Astrocyte (in vitro differentiated cells and primary cell): ENCODE data around the gene TLK2. TPM values are rescaled to one million over a fixed set of nuclear protein-coding genes. Genes with fewer than 3 reads are reported as not detected.

ENCODE experiments used
- DNase-seq: peaks from one replicate; pipeline ENCODE4 v3.0.0-alpha.2; 2010; ENCODE audit warnings: low read depth
- FAIRE-seq: peaks from 2 replicates; lab custom pipeline; 2011; peaks lifted over from hg19 to GRCh38; lab: Jason Lieb, UNC
- H2AFZ ChIP-seq: 2 replicates; pipeline ENCODE4 v1.6.0; 2012; ENCODE audit warnings: low read depth, low read length, inconsistent platforms
- H3K27ac ChIP-seq: 2 replicates; pipeline ENCODE4 v1.5.1; 2011; ENCODE audit warnings: low read depth, low read length, inconsistent platforms
- H3K27me3 ChIP-seq: 2 replicates; pipeline ENCODE4 v1.6.0; 2011; ENCODE audit warnings: low read length, inconsistent platforms; ENCODE audit not compliant: insufficient read depth
- H3K36me3 ChIP-seq: 2 replicates; pipeline ENCODE4 v1.5.1; 2011; ENCODE audit warnings: low read length, inconsistent platforms; ENCODE audit not compliant: insufficient read depth
- H3K4me1 ChIP-seq: 2 replicates; pipeline ENCODE4 v1.5.1; 2011; ENCODE audit warnings: low read length, inconsistent platforms; ENCODE audit not compliant: insufficient read depth
- H3K4me2 ChIP-seq: 2 replicates; pipeline ENCODE4 v1.6.0; 2012; ENCODE audit warnings: low read length, inconsistent platforms
- H3K4me3 ChIP-seq: 2 replicates; pipeline ENCODE4 v1.5.1; 2011; ENCODE audit warnings: low read depth, mild to moderate bottlenecking, low read length, inconsistent platforms; ENCODE audit not compliant: insufficient read depth
- H3K79me2 ChIP-seq: 2 replicates; pipeline ENCODE4 v1.6.0; 2012; ENCODE audit warnings: mild to moderate bottlenecking, low read length, inconsistent platforms; ENCODE audit not compliant: insufficient read depth
- H3K9ac ChIP-seq: 2 replicates; pipeline ENCODE4 v1.6.0; 2012; ENCODE audit warnings: mild to moderate bottlenecking, low read length, inconsistent platforms
- H3K9me3 ChIP-seq: 2 replicates; pipeline ENCODE4 v1.5.1; 2012; ENCODE audit warnings: low read depth, mild to moderate bottlenecking, low read length, inconsistent platforms; ENCODE audit not compliant: insufficient read depth
- H4K20me1 ChIP-seq: 2 replicates; pipeline ENCODE4 v1.6.0; 2012; ENCODE audit warnings: low read length, inconsistent platforms; ENCODE audit not compliant: insufficient read depth
- H3K27ac Mint-ChIP-seq: one replicate; pipeline ENCODE4 v1.8.0; 2021; ENCODE audit warnings: mild to moderate bottlenecking, mixed read lengths; ENCODE audit not compliant: unreplicated experiment
- H3K27me3 Mint-ChIP-seq: one replicate; pipeline ENCODE4 v1.8.0; 2021; ENCODE audit warnings: low read depth, mixed read lengths; ENCODE audit not compliant: unreplicated experiment
- H3K36me3 Mint-ChIP-seq: one replicate; pipeline ENCODE4 v1.8.0; 2021; ENCODE audit warnings: low read depth, mixed read lengths; ENCODE audit not compliant: unreplicated experiment
- H3K4me1 Mint-ChIP-seq: one replicate; pipeline ENCODE4 v1.8.0; 2021; ENCODE audit warnings: low read depth, mixed read lengths; ENCODE audit not compliant: unreplicated experiment
- H3K4me3 Mint-ChIP-seq: one replicate; pipeline ENCODE4 v1.8.0; 2021; ENCODE audit warnings: mild to moderate bottlenecking, moderate library complexity, mixed read lengths; ENCODE audit not compliant: unreplicated experiment
- H3K9me3 Mint-ChIP-seq: one replicate; pipeline ENCODE4 v1.8.0; 2021; ENCODE audit warnings: mild to moderate bottlenecking, mixed read lengths; ENCODE audit not compliant: unreplicated experiment
- EZH2 ChIP-seq: IDR thresholded peaks from 2 replicates; pipeline ENCODE4 v1.6.1; 2012; ENCODE audit warnings: mild to moderate bottlenecking, low read length, inconsistent platforms; ENCODE audit not compliant: insufficient read depth
- total RNA-seq: library from RNA; stranded (reverse); gene quantifications from 2 replicates; pipeline ENCODE4 v1.2.1, GENCODE V29; 2021
- TF ChIP-seq, protein P1 (sequence below): IDR thresholded peaks from 2 replicates; pipeline ENCODE4 v1.5.1; 2011; ENCODE audit warnings: low read depth, mild to moderate bottlenecking, inconsistent platforms, low read length, moderate library complexity; ENCODE audit not compliant: insufficient read depth

The TLK2 gene
- total RNA-seq, 1 donor from 2014 or later, result 53.0 TPM

DNA sequence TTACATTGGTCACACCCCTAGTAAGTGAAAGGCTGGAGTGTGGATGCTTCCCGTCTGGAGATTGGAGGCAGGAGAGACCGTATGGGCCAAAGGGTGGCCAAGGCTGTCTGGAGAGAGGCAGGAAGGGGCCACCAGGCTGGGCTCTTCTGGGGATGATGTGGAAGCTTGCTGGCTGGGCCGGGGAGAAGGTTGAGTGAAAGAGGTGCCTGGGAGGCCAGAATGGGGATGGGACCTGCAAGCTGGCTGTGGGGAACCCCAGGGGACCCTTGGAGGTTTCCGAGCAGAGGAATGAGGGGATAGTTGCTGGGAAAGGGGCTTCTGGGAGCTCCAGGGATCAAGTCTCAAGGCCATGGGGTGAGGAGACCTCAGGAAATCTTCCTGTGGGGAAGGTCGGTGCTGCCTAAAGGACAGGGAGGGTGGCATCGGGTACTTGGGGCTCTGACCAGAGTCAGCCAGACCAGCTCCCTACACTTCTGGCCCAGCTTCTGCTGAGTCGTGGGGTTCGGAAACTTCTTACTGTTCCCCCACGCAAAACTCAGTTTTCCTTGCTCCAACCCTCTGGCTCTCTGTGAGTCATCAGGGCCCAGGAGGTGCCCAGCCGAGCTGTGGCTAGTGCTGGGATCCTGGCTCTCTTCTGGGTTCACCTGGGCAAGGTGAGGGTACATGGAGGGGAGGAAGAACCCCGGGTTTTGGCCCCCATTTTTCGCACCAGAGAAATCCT lies 151.9 kb downstream of the TLK2 start:
- no peak overlapping the region for H2AFZ ChIP-seq
- FAIRE-seq (no peak), DNase-seq (no peak)
- H3K4me1 ChIP-seq, result peaks cover 52% of the 10 kb centered on the region
- H3K36me3 ChIP-seq, result no peaks in the 10 kb centered on the region
- H3K27me3 Mint-ChIP-seq, result no peaks in the 10 kb centered on the region
- H3K9me3 ChIP-seq, result no peaks in the 10 kb centered on the region
- peak overlapping the region; percentile 97 for H3K9ac ChIP-seq
- peak overlapping the region; percentile 99 for H3K4me3 Mint-ChIP-seq
- H4K20me1 ChIP-seq, result peaks cover 71% of the 10 kb centered on the region
- peak overlapping the region; percentile 39 for H3K27ac ChIP-seq
- H3K4me3 ChIP-seq, result peak overlapping the region; percentile 88
- H3K4me1 Mint-ChIP-seq, result peaks cover 56% of the 10 kb centered on the region
- no peaks in the 10 kb centered on the region for H3K27me3 ChIP-seq
- TF ChIP-seq EZH2, result no peak
- TF ChIP-seq, protein P1, sequence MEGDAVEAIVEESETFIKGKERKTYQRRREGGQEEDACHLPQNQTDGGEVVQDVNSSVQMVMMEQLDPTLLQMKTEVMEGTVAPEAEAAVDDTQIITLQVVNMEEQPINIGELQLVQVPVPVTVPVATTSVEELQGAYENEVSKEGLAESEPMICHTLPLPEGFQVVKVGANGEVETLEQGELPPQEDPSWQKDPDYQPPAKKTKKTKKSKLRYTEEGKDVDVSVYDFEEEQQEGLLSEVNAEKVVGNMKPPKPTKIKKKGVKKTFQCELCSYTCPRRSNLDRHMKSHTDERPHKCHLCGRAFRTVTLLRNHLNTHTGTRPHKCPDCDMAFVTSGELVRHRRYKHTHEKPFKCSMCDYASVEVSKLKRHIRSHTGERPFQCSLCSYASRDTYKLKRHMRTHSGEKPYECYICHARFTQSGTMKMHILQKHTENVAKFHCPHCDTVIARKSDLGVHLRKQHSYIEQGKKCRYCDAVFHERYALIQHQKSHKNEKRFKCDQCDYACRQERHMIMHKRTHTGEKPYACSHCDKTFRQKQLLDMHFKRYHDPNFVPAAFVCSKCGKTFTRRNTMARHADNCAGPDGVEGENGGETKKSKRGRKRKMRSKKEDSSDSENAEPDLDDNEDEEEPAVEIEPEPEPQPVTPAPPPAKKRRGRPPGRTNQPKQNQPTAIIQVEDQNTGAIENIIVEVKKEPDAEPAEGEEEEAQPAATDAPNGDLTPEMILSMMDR, result no peak
- H3K36me3 Mint-ChIP-seq, result peaks cover 27% of the 10 kb centered on the region
- no peaks in the 10 kb centered on the region for H3K9me3 Mint-ChIP-seq
- H3K27ac Mint-ChIP-seq, result peak overlapping the region; percentile 93
- peaks cover 86% of the 10 kb centered on the region for H3K79me2 ChIP-seq
- peak overlapping the region; percentile 99 for H3K4me2 ChIP-seq

DNA sequence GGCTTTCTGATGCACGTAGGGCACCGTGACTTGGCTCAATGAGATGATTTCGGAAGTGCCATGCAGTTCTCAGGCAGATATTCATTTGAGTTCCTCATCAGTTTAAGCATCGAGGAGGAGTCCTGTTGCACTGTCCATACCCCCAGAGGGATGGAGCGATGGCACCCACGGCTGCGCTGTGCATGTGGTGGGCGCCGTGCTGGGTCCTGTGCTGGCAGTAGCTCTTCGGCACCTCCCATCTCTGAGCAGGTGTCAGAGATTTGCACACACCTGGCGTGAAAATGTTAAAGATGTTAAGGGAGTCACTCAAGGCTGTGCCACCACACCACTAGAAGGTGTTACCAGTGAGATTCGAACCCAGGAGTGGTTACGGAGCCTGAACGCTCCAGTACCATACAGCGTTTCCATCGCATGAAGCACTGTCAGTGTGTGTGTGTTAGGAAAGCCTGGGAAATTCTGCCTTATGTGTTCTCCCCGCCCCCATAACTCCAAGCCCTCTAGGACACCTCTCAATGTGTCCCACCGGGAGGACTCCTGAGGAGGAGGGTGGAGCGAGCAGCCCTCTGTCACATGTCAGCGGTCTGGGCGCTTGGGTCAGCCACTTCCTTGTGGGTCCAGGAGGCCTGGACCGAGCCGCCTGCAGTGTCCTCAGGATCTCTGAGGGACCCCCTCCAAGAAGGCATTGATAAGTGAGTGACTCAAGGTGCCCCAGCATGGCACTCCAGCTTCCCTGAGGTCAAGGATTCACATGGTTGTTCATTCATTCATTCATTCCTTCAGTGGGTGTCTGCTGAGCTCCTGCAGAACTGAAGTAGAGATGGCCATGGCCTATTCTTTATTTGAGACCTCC lies 152.7 kb downstream of the TLK2 start:
- Histone ChIP-seq H3K79me2 (peaks cover 92% of the 10 kb centered on the region), H3K9me3 (no peaks in the 10 kb centered on the region), H3K4me1 (peaks cover 49% of the 10 kb centered on the region), H4K20me1 (peaks cover 76% of the 10 kb centered on the region), H3K27ac (peak overlapping the region; percentile 39), H3K36me3 (no peaks in the 10 kb centered on the region), H3K4me3 (no peak overlapping the region), H3K4me2 (peak overlapping the region; percentile 99), H2AFZ (no peak overlapping the region), H3K9ac (no peak overlapping the region), H3K27me3 (no peaks in the 10 kb centered on the region)
- FAIRE-seq (no peak), DNase-seq (no peak)
- Mint-ChIP-seq H3K4me1 (peaks cover 53% of the 10 kb centered on the region), H3K9me3 (no peaks in the 10 kb centered on the region), H3K27ac (peak overlapping the region; percentile 93), H3K27me3 (no peaks in the 10 kb centered on the region), H3K36me3 (peaks cover 25% of the 10 kb centered on the region), H3K4me3 (peak overlapping the region; percentile 99)
- no peak for TF ChIP-seq EZH2
- TF ChIP-seq, protein P1, result no peak
